OCI-LY3 (cell line): Measurements from ENCODE around the gene IDH3G.

Experiments used
- H2AFZ ChIP-seq: fragments of 200-600, 300-600 bp; shearing (Covaris generic); 2 replicates; pipeline ENCODE4 v1.6.0; 2014; ENCODE audit warnings: antibody characterized with exemption, low read depth, low read length
- H3K27ac ChIP-seq: fragments of 200-600, 300-600 bp; sonication (generic); 2 replicates; pipeline ENCODE4 v1.5.1; 2014; ENCODE audit warnings: mild to moderate bottlenecking, low read length, moderate library complexity, mixed read lengths
- H3K27me3 ChIP-seq: fragments of 200-600, 300-600 bp; sonication (generic); 2 replicates; pipeline ENCODE4 v1.6.1; 2014; ENCODE audit warnings: low read depth, low read length, mixed read lengths
- H3K36me3 ChIP-seq: fragments of 200-600, 300-600 bp; sonication (generic); replicated peaks from 2 replicates; pipeline ENCODE3; 2014; ENCODE audit warnings: low read depth, low read length, mixed read lengths
- H3K4me1 ChIP-seq: fragments of 300-600, 200-600 bp; sonication (generic); 2 replicates; pipeline ENCODE4 v1.6.1; 2014; ENCODE audit warnings: low read length, mixed read lengths
- H3K4me2 ChIP-seq: fragments of 200-600, 300-600 bp; sonication (generic); 2 replicates; pipeline ENCODE4 v1.6.1; 2014; ENCODE audit warnings: low read length, mixed read lengths
- H3K4me3 ChIP-seq: fragments of 300-600, 200-600 bp; sonication (generic); 2 replicates; pipeline ENCODE4 v1.5.1; 2014; ENCODE audit warnings: antibody characterized with exemption, mild to moderate bottlenecking, low read length, moderate library complexity
- H3K79me2 ChIP-seq: fragments of 300-600, 200-600 bp; shearing (Covaris generic); 2 replicates; pipeline ENCODE4 v1.6.1; 2014; ENCODE audit warnings: mild to moderate bottlenecking, low read length, mixed read lengths
- H3K9ac ChIP-seq: fragments of 300-600, 200-600 bp; shearing (Covaris generic); 2 replicates; pipeline ENCODE4 v1.6.0; 2014; ENCODE audit warnings: mild to moderate bottlenecking, low read length, moderate library complexity
- H3K9me3 ChIP-seq: fragments of 200-600, 300-600 bp; shearing (Covaris generic); 2 replicates; pipeline ENCODE4 v1.6.1; 2014; ENCODE audit warnings: low read length, mixed read lengths; ENCODE audit not compliant: insufficient read depth
- H4K20me1 ChIP-seq: fragments of 200-600, 300-600 bp; sonication (generic); 2 replicates; pipeline ENCODE4 v1.6.1; 2016; ENCODE audit warnings: low read length, mixed read lengths; ENCODE audit not compliant: insufficient read depth
- CTCF ChIP-seq: fragments of 200-600, 300-600 bp; sonication (generic); IDR thresholded peaks from 2 replicates; pipeline ENCODE4 v1.5.1; 2014; ENCODE audit warnings: antibody characterized with exemption, low read length, low read depth
- EZH2phosphoT487 ChIP-seq: fragments of 200-600 bp; shearing (Covaris generic); IDR thresholded peaks from 2 replicates; pipeline ENCODE4 v1.6.1; 2018; ENCODE audit warnings: antibody characterized with exemption, mixed run types, low read depth

IDH3G gene

GRCh38 chrX:153776611-153777045 lies 17.5 kb downstream of the IDH3G start:
- Histone ChIP-seq H3K27ac (no peak overlapping the region), H3K79me2 (no peaks in the 10 kb centered on the region), H3K36me3 (no peaks in the 10 kb centered on the region), H3K4me3 (no peak overlapping the region), H3K4me2 (no peak overlapping the region), H3K9me3 (no peaks in the 10 kb centered on the region), H2AFZ (no peak overlapping the region), H4K20me1 (no peaks in the 10 kb centered on the region), H3K27me3 (no peaks in the 10 kb centered on the region), H3K4me1 (no peaks in the 10 kb centered on the region), H3K9ac (no peak overlapping the region)
- TF ChIP-seq CTCF (no peak), EZH2phosphoT487 (no peak)

GRCh38 chrX:153776120-153776599 lies 18.0 kb downstream of the IDH3G start:
- no peaks in the 10 kb centered on the region for H4K20me1 ChIP-seq
- H3K9ac ChIP-seq, result no peak overlapping the region
- H3K27ac ChIP-seq, result no peak overlapping the region
- no peaks in the 10 kb centered on the region for H3K4me1 ChIP-seq
- H3K36me3 ChIP-seq, result no peaks in the 10 kb centered on the region
- TF ChIP-seq CTCF (no peak), EZH2phosphoT487 (no peak)
- no peak overlapping the region for H3K4me2 ChIP-seq
- H3K27me3 ChIP-seq, result no peaks in the 10 kb centered on the region
- no peaks in the 10 kb centered on the region for H3K79me2 ChIP-seq
- no peak overlapping the region for H3K4me3 ChIP-seq
- no peaks in the 10 kb centered on the region for H3K9me3 ChIP-seq
- H2AFZ ChIP-seq, result no peak overlapping the region

GRCh38 chrX:153775293-153776119 lies 18.7 kb downstream of the IDH3G start:
- Histone ChIP-seq H3K79me2 (no peaks in the 10 kb centered on the region), H3K4me2 (no peak overlapping the region), H2AFZ (no peak overlapping the region), H3K27ac (no peak overlapping the region), H3K4me1 (no peaks in the 10 kb centered on the region), H4K20me1 (no peaks in the 10 kb centered on the region), H3K9me3 (no peaks in the 10 kb centered on the region), H3K36me3 (no peaks in the 10 kb centered on the region), H3K4me3 (no peak overlapping the region), H3K9ac (no peak overlapping the region), H3K27me3 (no peaks in the 10 kb centered on the region)
- TF ChIP-seq EZH2phosphoT487 (no peak), CTCF (no peak)

DNA sequence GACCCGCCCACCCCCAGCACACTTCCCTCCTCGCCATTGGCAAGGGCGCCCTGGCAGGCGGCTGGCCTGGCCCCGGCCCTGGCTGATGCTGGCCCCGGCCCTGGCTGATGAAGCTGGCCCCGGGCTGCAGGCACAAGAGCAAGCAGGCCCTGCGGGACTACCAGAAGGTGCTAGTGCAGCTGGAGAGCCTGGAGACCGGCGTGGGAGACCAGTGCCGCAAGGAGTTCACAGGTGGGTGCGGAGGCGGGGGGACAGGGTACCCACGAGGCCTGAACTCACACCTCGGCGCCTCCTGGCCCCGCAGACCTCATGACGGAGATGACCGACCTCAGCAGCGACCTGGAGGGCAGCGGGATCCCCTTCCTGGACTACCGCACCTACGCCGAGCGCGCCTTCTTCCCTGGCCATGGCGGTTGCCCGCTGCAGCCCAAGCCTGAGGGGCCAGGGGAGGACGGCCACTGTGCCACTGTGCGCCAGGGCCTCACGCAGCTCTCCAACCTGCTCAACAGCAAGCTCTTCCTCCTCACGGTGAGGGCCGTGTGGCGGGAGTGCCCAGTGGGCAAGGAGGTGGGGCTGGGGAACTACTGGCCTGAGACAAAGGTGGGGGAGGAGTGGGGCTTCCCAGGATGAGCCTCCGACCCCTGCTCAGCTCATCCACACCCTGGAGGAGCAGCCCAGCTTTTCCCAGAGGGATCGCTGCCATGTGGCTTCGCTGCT lies 19.4 kb downstream of the IDH3G start:
- Histone ChIP-seq H3K27me3 (no peaks in the 10 kb centered on the region), H3K9ac (no peak overlapping the region), H3K4me3 (no peak overlapping the region), H3K4me1 (no peaks in the 10 kb centered on the region), H3K9me3 (no peaks in the 10 kb centered on the region), H3K27ac (no peak overlapping the region), H4K20me1 (no peaks in the 10 kb centered on the region), H2AFZ (no peak overlapping the region), H3K36me3 (no peaks in the 10 kb centered on the region), H3K79me2 (no peaks in the 10 kb centered on the region), H3K4me2 (no peak overlapping the region)
- no peak for TF ChIP-seq CTCF
- TF ChIP-seq EZH2phosphoT487, result no peak
